ENCODE measurements around the gene RSAD1. TPM values are rescaled to one million over a fixed set of nuclear protein-coding genes. Genes with fewer than 3 reads are reported as not detected.
A peak's percentile ranks its signal among the peaks of the same experiment; 100 is the strongest.

The RSAD1 gene
- polyA plus RNA-seq, 1 of the 3 experiments (the other 2 are of a cell fraction): 44.7 TPM

DNA sequence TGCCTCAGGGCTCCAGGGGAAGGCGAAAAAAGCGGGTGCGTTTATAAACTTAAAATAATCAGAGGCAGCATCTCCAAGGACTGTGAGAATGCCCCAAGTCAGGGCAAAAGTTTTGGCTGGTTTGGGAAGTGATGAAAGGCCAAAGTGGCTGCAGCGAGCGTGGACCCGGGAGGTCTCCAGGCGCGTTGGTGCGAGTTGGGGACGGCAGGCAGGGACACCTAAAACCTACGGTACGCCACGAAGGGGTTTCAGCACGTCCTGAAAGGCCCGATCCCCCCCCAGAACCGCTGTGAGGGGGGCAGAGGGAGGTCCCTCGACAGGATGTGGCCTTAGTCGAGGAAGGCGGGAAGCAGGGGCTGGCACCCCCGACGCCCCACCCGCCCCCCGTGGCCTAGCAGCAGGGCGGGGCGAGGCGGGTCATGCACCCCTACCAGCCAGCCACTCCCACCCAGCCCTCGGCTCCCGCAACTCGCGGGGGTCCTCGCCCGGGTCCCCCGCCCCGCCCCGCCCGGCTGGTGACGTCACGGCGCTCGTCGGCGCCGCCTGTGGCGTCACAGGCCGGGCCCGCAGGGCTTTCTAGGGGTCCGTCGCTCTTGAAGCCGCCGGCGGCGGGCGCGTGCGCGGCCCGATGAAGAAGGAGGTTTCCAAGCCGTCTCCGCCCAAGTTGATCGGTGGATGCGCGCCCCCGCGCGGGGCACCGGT, 29.4 kb downstream of the RSAD1 start, which contains the start of gene MYCBPAP (continued):
- TF ChIP-seq, protein P1, sequence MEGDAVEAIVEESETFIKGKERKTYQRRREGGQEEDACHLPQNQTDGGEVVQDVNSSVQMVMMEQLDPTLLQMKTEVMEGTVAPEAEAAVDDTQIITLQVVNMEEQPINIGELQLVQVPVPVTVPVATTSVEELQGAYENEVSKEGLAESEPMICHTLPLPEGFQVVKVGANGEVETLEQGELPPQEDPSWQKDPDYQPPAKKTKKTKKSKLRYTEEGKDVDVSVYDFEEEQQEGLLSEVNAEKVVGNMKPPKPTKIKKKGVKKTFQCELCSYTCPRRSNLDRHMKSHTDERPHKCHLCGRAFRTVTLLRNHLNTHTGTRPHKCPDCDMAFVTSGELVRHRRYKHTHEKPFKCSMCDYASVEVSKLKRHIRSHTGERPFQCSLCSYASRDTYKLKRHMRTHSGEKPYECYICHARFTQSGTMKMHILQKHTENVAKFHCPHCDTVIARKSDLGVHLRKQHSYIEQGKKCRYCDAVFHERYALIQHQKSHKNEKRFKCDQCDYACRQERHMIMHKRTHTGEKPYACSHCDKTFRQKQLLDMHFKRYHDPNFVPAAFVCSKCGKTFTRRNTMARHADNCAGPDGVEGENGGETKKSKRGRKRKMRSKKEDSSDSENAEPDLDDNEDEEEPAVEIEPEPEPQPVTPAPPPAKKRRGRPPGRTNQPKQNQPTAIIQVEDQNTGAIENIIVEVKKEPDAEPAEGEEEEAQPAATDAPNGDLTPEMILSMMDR (IDR thresholded peaks at IDR 0.05): no peak; the same call in 1 of the 2 replicates
- TF ChIP-seq TAF1 (IDR thresholded peaks at IDR 0.05; ENCODE audit: borderline replicate concordance, low read depth, low read length) (peak; percentile 40; the same call in 1 of the 2 replicates), ELF1 (IDR thresholded peaks at IDR 0.05) (no peak), YY1 (IDR thresholded peaks at IDR 0.05; ENCODE audit: low read depth) (no peak), EZH2phosphoT487 (IDR thresholded peaks at IDR 0.05; ENCODE audit: borderline replicate concordance, low read depth) (no peak), RFX5 (IDR thresholded peaks at IDR 0.05; ENCODE audit: low read length) (no peak), TEAD4 (IDR thresholded peaks at IDR 0.05; ENCODE audit: borderline replicate concordance, insufficient read depth) (no peak), JUND (IDR thresholded peaks at IDR 0.05) (no peak), SMC3 (IDR thresholded peaks at IDR 0.05; ENCODE audit: low read depth, low read length) (no peak), NRF1 (IDR thresholded peaks at IDR 0.05; ENCODE audit: low read depth, low read length) (peak; percentile 75), FOXJ3 (CRISPR knock-in tag; IDR thresholded peaks at IDR 0.05) (no peak)
- TF ChIP-seq, protein P2, sequence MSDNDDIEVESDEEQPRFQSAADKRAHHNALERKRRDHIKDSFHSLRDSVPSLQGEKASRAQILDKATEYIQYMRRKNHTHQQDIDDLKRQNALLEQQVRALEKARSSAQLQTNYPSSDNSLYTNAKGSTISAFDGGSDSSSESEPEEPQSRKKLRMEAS (IDR thresholded peaks at IDR 0.05; ENCODE audit: low read depth): peak; percentile 72

DNA sequence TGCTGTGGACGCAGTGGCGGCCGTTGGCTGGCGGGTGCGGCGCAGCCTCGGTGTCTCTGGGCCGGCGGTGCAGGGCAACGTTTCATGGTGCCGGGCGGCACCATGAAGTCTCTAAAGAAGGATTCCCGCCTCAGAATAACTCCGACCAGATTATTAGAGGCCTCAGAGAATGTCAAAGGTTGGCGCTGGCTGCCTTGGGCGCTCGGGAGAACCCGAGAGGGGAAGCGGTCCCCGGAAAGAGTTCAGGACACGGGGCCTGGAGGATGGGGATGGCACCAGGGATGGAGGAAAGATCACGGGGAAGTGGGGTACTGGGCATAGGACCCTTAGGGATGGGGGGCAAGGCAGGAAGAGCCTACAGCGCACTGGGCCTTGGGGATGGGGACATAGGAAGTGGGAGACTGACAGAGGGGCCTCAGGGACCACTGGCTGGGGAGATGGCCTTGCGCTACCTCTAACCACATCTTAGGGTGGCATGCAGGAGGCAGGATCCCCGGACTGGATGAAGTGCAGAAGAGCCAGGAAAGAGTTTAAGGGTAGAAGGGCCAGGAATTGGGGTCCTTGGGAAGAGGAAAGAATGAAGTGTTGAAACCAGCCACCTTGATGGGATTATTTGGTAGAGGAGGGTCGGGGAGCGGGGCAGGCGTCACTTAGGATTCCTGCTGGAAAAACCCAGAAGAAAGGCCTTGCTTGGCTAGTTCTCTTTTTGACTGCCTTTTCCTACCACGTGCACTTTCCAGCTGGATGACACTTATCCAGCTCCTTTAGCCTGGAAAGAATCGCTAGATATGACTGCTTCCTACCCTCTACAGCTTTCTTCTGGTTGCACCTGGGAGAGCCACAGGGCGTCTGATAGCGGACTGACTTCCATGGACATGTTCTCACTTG, 30.2 kb downstream of the RSAD1 start:
- peak overlapping the region; percentile 63 for H3K9ac ChIP-seq
- peak overlapping the region; percentile 99 for H2AFZ ChIP-seq (ENCODE audit: low read depth)
- H3K9me3 ChIP-seq: no peaks in the 10 kb centered on the region
- ChIA-PET POLR2A (interaction anchor here (0.6 kb wide), 1 partner anchor 257 kb away, joined by 3 read pairs; no protein-coding TSS in a partner anchor), CTCF (interaction anchor here (0.8 to 1.4 kb wide), 8 partner anchors 8 to 309 kb away, joined by 3 to 10 read pairs (median 4); no protein-coding TSS in a partner anchor)
- peaks cover 0 to 14% of the 10 kb centered on the region in 2 experiments; a peak in 1 of 4 replicates for H3K4me1 ChIP-seq (ENCODE audit: control insufficient read depth in 1 of 2, insufficient read depth in 2 of 2, low read depth in 1 of 2, low read length in 1 of 2)
- H4K20me1 ChIP-seq (ENCODE audit: insufficient read depth): no peaks in the 10 kb centered on the region
- no peaks in the 10 kb centered on the region for H3K36me3 ChIP-seq (replicated peaks in 1 of 2; ENCODE audit: control insufficient read depth in 1 of 2, insufficient read depth in 2 of 2, low read length in 1 of 2)
- no peaks in the 10 kb centered on the region for H3K79me2 ChIP-seq (ENCODE audit: insufficient read depth)
- H3K9me2 ChIP-seq: no peaks in the 10 kb centered on the region
- no peaks in the 10 kb centered on the region for H3K27me3 ChIP-seq (ENCODE audit: insufficient read depth)
- 28% methylated on average over 32 of the region's 32 CpGs for WGBS (ENCODE audit: low lambda C conversion rate)
- H3K4me2 ChIP-seq: peak overlapping the region; percentile 73
- TF ChIP-seq, protein P1 (IDR thresholded peaks at IDR 0.05): peak; percentile 39; the same call in 1 of the 2 replicates
- TF ChIP-seq CHD2 (IDR thresholded peaks at IDR 0.05; ENCODE audit: low read length, partially characterized antibody): no peak
- TF ChIP-seq, protein P3, sequence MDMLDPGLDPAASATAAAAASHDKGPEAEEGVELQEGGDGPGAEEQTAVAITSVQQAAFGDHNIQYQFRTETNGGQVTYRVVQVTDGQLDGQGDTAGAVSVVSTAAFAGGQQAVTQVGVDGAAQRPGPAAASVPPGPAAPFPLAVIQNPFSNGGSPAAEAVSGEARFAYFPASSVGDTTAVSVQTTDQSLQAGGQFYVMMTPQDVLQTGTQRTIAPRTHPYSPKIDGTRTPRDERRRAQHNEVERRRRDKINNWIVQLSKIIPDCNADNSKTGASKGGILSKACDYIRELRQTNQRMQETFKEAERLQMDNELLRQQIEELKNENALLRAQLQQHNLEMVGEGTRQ (IDR thresholded peaks at IDR 0.05; ENCODE audit: borderline replicate concordance, low read depth, low read length): no peak
- TF ChIP-seq YY1 (IDR thresholded peaks at IDR 0.05; ENCODE audit: low read depth): 0 out of 2 replicates have a peak, but pooled peaks have one; percentile 26
- TF ChIP-seq SIN3A (IDR thresholded peaks at IDR 0.05; ENCODE audit: borderline replicate concordance, low read depth, low read length): no peak
- no peak for TF ChIP-seq RXRA (IDR thresholded peaks at IDR 0.05; ENCODE audit: borderline replicate concordance, low read depth)
- no peak for TF ChIP-seq NRF1 (IDR thresholded peaks at IDR 0.05; ENCODE audit: low read depth, low read length)
- TF ChIP-seq, protein P4, sequence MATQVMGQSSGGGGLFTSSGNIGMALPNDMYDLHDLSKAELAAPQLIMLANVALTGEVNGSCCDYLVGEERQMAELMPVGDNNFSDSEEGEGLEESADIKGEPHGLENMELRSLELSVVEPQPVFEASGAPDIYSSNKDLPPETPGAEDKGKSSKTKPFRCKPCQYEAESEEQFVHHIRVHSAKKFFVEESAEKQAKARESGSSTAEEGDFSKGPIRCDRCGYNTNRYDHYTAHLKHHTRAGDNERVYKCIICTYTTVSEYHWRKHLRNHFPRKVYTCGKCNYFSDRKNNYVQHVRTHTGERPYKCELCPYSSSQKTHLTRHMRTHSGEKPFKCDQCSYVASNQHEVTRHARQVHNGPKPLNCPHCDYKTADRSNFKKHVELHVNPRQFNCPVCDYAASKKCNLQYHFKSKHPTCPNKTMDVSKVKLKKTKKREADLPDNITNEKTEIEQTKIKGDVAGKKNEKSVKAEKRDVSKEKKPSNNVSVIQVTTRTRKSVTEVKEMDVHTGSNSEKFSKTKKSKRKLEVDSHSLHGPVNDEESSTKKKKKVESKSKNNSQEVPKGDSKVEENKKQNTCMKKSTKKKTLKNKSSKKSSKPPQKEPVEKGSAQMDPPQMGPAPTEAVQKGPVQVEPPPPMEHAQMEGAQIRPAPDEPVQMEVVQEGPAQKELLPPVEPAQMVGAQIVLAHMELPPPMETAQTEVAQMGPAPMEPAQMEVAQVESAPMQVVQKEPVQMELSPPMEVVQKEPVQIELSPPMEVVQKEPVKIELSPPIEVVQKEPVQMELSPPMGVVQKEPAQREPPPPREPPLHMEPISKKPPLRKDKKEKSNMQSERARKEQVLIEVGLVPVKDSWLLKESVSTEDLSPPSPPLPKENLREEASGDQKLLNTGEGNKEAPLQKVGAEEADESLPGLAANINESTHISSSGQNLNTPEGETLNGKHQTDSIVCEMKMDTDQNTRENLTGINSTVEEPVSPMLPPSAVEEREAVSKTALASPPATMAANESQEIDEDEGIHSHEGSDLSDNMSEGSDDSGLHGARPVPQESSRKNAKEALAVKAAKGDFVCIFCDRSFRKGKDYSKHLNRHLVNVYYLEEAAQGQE (IDR thresholded peaks at IDR 0.05; ENCODE audit: low read depth, low read length): no peak
- no peak for TF ChIP-seq TEAD4 (IDR thresholded peaks at IDR 0.05; ENCODE audit: borderline replicate concordance, insufficient read depth)
- peak; percentile 42; the same call in 1 of the 2 replicates for TF ChIP-seq RCOR1 (IDR thresholded peaks at IDR 0.05; ENCODE audit: low read length)
- peak overlapping the region; percentile 22 to 48; a peak in 3 of 4 replicates for H3K27ac ChIP-seq (ENCODE audit: low read depth in 2 of 2, low read length in 1 of 2)
- no peak for DNase-seq
- H3F3A ChIP-seq (replicated peaks; ENCODE audit: insufficient read depth): no peaks in the 10 kb centered on the region
- peak overlapping the region; percentile 62 to 65 for H3K4me3 ChIP-seq (ENCODE audit: low read depth in 2 of 2, low read length in 1 of 2)

All from SK-N-SH (cell line).